Umbilical cord (tissue), 2 donors: ENCODE data around the gene TMEM163. TPM values are rescaled to one million over a fixed set of nuclear protein-coding genes. Genes with fewer than 3 reads are reported as not detected.

ENCODE experiments used
- DNase-seq: peaks from one replicate; pipeline ENCODE4 v3.0.0-alpha.2; 2015; ENCODE audit warnings: low spot score
- total RNA-seq: library from RNA; depleted of rRNA; stranded (reverse); fragments of >200 nt; gene quantifications from one replicate; pipeline ENCODE4 v1.2.3, GENCODE V29; 2014; ENCODE audit warnings: low replicate concordance; ENCODE audit not compliant: insufficient read depth

TMEM163 gene
- total RNA-seq, 1 donor from 2014 or later, result 3.4 TPM

DNA sequence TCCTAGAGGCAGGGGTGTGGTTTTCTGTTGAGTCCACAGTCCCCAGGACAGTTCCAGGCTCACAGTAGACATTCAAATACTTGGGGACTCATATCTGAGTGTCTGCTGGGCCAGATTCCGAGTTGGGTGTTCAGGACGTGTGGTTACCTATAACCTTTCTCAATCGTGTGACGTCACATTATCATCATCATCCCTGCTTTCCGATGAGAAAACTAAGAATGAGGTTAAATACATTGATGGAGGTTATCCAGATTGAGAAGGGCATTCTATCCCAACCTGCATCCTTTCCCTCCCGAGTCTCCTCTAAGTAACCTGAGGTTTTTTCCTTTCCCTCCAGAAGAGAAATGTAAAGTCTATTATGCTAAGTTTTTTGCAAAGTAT is 260.3 kb downstream of the TMEM163 start:
- DNase-seq, result no peak

DNA sequence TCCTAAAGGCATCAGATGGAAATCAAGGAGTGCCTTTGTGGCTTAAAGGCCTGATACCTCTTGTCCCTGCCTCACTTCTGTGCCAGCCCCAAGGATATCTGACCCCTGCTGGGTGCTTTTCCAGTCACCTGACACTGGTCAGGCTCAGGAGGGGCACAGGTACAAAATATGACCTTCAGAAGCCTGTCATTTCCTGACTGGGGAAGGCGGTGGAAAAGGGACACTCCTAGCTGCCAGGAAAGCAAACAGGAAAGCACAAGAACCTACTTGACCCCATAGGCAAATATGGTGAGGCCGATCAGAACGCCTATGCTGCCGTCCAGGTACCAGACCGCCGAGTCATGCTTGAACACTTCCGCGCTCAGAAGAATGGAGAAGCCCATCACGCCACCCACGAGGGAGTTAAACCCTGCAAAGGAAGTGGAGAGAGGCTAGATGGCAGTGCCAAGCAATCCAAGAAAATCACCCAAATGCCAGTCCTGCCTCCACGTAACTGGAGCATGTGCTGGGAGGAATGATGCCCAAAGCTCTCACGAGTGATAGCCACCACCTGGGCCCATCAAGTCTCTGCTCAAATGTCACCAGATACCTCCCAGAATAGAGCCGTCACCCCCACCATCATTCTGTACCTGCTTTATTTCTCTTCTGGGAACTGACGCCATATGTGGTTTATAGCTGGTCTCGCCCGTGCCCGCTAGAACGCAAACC is 260.9 kb downstream of the TMEM163 start:
- DNase-seq, result no peak

DNA sequence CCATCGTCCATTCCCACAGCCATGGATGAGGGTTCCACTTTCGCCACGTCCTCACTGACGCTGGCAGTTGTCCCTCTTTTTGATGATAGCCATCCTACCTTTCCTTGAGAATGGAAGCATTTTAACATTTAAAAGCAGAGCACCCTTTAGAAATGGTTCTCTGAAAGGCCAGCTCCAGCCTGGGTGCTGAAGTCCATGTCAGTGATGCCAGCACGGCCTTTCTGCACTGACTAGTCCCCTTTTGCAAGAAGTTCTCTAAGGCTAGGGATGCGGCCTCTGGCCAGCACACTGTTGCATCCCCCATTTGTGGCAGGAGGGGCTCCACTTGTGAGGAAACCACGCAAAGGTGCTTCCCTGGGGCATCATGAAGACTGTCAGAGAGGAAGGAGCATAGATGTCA is 261.4 kb downstream of the TMEM163 start:
- no peak for DNase-seq

DNA sequence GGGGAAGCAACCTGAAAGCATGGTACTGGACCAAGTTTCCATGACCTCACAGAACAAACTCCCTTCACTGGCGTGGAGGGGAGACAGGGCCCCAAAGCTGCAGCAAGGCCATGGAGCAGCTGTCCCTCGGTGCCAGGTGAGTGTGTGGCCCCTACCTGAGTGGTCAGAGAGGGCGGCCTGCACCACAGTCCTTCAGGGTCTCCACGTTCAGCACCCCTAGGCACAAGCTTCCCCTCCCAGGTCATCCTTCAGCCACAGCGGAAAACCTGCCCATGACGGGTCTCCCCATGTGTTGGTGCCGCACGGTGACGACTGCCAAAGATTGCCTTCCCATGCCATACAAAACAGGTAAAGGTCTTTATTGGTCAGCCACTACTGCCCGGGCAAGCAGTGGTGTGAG is 263.4 kb downstream of the TMEM163 start:
- DNase-seq, result no peak

DNA sequence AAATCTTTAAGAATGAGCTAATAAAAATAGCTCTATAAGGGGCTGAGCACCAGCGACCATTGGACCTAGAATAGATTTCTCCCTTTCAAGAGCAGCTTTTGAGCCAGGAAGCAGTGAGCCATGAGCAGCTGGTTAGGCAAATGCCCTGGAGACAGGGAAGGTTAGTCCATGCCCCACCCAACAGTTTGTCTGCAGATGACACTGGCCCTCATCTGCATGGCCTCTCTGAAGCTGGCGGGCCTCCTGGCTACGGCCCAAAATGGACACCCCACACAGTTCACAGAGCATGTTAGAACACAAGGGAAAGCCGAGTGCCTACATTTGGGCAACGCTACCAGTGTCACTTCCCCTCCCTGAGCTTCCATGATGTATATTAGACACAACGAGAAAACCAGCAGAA is 263.9 kb downstream of the TMEM163 start:
- no peak for DNase-seq

DNA sequence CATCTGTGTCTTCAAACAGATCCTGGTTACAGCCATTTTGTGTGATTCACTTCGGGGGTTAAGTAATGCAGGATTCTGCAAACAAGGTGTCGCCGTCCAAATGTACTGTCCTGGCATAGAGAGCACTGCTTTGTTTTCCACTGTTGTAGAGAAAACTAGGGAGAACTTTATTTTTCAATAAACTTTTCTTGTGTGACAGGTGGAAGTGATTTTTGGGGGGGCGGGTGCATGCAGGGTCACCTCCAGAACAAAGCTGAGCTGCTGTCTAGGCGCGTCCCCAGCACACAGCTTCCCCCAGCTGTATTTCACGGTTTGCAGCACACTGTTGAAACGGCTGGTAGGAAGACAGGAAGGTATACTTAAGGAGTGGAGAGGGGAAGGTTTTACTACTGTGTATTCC is 264.4 kb downstream of the TMEM163 start:
- no peak for DNase-seq

DNA sequence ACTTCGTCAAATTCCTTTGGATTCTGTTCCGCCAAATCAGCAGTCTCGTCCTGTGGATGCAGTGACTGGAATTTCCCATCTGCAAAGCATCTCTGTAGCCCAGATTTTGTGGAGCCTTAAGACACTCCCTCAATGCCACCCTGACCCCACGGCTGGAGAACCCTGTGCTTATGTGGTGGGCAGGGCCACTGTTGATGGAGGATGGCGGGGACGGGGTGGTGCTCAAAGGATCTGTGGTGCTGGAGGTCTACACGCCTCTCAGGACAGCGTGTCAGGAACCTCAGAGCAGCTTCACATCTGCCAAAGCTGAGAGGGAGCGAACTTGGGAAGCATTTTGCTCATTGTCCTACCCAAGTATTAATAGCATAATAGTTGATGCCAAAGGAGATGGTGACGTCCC is 264.8 kb downstream of the TMEM163 start:
- no peak for DNase-seq

DNA sequence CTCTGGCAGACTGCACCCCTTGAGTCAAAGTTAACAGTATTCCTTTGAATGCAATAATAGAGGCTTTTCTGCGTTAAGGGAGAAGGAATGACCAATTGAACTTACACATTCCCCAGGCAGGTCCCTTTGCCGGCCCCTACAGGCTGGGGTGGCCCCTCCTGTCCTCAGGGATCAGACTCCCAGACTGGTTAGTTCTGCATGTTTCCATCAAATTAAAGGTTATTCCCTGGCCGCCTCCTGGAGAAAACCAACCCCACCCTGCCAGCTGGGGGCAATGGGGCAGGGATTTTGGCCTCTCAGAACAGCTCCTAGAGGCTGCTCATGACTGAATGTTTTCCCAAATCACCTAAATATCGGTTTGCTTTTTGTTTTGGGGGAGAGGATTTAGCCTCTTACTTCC is 265.3 kb downstream of the TMEM163 start:
- DNase-seq, result no peak

DNA sequence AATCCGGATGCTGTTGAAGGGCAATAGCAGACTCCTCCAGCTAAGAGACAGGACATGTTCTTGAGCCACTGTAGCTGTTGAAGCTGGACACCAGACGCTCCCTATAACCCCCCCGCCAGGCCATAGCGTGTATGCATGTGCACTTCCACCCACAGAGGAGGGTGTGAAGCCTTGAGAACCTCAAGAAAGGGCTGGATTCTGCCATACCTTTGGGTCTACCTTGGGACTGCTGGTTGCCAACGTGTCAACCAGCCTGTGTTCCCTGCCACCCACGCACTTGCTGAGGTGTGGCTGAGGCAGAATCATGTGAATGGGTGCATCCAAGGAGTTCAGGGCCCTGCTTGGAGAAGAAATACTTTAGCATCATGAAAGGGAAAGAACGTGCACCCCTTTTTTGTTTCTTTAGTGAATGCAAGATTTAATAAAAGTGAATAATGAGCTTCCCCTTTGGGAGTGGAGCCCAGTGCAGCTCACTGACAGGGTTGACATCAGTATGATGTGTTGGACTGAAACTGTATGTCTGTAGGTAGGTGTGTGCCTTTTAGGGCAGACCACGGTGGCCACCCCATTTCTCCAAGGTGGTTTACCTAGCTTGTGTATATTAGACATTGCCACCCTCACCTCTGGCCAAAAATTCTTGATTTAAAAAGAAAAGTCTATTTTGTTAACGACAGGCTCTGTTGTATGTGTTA is 266.6 kb downstream of the TMEM163 start:
- no peak for DNase-seq

DNA sequence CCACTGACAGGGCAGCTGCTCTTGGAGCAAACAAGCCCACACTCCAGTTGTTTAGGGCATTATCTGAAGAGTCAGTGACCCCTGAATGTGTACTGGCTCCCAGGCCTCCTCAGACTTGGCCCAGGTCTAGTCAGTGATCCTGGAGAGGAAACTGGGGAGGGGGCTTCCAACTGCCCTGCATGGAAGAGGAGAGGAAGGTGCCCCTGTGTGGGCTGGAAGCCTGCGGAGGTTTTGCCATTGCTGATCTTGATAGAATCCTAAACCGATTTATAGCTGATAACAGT is 267.5 kb downstream of the TMEM163 start:
- no peak for DNase-seq

DNA sequence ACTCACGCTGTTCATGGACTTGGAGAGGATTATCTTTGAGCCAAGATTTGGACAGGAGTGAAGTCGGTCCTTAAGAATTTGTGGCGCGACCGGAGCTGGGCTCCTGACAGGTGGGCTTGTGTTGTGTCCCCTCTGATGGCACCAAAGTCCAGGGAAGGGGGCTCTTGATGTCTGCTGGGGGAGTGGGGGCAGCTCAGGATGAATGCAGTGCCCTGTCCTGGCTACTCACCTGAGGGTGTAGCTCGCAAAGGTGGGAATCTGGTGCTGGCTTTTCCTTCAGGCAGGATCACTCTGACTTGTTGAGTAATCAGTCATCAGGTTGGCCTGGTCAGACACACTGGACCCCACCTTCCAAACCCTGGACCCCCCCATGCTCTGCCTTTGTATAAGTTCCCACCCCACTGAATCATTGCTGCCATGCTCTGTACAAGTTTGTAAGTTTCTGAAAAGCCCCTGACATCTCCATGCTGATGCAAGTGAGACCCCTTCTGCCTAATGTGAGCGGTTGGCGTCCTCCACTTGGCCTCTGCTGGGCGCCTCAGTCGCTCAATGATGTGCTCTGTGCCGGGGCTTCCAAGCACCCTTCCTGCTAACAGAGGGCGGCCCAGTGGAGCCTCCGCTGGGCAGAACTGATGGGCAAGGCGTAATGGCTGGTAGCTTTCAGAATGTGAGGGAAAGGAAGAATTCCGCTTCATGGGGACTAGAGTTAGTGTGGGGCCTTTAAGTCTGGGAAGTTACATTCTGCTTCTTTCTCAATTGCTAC is 268.9 kb downstream of the TMEM163 start:
- no peak for DNase-seq

DNA sequence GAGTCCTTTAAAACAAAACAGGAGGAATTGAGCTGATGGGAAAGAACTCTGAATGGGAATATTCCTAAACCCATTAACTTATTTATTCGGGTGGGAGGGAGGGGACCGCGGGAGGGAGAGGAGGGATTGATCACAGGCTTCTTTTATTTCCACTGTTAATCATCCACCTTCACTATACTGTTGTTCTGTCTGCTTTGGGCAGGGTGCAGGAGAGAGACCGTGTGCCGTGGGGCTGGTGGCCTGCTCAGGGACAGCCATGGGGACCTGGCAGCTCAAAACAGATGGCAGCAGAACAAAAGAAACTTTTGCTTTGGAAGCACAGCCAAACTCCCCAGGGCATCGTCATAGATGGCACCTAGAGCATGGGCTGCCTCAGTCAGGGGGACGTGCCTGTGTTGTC is 269.6 kb downstream of the TMEM163 start:
- no peak for DNase-seq

DNA sequence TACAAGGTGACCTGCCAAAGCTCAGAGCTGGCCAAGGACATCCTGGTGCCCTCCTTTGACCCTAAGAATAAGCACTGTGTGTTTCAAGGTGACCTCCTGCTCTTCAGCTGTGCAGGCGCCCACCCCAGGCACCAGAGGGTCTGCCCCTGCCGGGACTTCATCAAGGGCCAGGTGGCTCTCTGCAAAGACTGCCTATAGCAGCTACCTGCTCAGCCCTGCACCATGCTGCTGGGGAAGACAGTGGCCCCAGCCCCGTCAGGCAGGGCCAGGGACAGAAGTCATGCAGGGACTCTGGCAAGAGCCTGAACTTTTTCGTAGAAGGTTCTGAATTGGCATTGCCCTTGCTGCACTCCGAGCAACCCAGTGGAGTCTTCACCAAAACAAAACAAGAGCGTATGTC is 270.1 kb downstream of the TMEM163 start:
- no peak for DNase-seq

DNA sequence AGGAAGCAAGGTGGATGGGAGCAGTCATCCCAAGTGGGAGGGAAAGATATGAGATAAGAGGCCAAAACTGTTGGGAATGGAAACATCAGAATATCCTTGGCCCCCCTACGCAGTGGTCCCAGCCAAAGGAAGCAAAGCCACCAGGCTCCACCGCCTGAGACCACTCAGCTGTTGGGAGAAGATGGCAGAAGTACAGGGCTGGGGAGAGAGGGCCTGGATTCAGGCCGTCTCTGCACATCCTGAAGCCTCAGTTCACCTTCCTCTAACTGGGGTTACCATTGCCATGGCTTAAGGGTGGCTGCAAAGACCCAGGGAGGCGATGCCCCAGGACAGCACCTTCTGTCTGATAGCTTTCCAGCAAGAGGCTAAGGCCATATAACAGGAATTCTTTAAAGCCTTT is 271.1 kb downstream of the TMEM163 start:
- no peak for DNase-seq

DNA sequence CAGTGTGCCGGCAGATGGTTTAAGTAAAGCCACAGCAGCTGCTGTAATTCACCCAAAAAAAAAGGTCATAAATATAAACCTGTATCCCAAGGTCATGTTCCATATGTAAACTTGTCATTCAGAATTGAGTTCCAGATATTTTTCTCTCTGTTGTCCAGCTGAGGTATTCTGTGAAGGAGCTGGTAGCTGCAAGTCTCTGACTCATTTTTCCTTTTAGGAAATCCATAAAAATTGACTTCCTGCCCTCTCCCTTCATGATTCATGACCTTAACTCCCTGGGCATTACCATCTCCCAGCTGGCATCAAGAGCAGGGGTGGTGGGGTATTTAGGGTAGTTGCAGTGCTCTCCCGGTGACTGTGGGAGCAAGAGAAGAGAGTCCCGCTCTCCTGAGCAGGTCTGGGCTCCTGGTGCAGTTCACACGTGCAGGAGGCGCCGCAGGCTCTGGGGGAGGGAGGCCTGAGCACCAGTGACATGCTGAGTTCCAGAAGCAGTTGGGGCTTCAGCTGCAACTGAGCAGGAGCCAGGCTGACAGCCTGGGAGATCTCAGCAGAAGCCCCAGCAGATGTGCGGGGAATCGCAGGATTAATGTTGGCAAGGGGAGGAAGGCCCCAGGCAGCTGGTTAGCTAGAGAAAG is 272.3 kb downstream of the TMEM163 start:
- DNase-seq, result peak; percentile 87

DNA sequence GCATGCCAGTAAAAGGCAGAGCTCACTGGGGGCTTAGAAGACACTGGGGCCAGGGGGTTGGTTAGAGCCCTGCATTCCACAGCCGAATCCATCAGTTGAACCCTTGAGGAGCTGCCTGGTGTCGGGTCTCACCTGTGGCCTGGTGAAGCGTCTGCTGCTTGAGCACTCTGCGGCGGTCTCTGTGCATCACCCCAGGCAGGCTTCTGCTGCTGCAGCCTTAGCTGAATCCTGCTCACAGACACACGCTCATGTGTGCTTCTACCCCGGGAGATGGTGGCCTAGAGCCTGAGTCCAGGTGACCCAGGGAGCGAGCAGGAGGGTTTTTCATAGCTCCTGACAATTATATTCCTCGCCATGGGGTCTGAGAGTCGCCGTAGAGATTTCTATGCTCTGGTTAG is 272.8 kb downstream of the TMEM163 start:
- DNase-seq, result no peak

DNA sequence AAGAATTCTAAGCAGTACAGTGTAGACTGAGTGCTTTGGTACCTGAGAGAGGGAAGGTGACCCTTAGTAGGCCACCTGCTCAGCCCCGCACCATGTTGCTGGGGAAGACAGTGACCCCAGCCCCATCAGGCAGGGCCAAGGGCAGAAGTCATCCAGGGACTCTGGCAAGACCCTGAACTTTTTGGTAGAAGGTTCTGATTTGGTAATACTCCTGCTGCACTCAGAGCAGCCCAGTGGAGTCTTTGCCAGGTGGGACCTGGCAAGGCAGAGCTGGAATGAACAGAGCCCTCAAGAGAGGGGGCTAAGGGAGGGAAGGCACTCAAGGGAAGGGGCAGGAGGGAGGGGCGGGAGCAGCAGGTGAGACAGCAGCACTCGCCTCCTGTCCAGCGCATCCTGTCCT is 273.7 kb downstream of the TMEM163 start:
- DNase-seq, result no peak

DNA sequence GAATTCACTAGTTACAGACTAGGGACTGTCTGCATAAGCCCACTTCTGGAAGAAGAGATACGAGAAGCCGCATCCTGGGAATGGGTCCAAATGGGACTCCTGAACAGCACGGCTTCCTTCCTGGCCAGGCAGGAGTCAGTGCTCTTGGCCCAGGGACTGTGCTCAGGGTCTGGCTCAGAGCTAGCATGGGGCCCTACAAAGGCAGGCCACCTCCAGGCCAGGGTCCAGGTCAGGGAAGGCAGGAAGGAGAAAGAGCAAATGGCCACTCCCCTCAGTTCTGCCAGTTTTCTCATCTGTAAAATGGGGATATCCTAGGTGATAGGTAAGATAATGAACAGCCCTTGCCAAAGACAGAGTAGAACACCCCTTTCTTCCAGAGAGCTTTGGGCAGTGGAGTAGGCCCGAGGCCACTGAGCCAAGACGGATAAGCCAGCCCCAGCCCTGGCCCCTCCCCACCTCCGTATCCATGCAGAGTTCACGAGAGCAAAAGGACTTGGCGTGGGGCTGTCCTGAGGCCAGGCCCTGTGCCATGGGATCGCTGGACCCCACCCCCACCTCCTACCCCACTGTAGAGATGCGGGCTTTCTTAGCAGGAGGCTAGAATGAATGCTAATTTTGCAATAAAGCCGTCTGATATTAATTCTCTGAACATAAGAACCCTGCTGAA is 274.9 kb downstream of the TMEM163 start:
- no peak for DNase-seq

DNA sequence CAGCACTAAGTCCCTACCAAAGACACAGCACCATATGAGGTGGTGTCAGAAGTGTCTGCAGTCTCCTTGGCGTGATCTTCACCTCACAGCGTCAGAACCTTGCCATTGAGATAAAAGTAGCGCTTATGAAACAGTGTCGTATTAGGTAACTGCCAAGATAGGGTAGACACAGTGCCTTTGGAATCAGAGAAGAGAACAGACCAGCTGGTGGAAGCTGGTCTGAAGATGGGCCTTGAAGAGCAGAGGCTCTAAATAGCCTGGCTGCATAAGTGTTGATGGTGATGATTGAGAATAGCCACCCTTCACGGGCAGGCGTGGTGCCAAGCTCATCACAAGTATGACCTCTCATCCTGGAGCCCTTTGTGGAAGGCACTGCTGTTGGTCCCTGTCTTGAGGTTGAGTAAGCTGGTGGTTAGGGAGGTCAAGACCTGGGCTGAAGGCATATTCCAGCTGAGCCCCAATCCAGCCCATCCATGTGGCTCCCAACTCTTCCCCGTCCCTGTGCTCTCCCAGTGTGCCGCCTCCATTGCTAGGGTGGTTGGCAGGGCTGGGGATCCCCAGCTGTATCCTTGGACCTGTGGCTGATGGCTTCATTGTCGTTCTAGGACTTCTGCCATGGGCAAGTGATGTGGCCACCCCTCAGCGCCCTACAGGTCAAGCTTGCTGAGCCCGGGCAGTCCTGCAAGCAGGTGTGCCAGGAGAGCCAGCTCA is 277.5 kb downstream of the TMEM163 start:
- no peak for DNase-seq

DNA sequence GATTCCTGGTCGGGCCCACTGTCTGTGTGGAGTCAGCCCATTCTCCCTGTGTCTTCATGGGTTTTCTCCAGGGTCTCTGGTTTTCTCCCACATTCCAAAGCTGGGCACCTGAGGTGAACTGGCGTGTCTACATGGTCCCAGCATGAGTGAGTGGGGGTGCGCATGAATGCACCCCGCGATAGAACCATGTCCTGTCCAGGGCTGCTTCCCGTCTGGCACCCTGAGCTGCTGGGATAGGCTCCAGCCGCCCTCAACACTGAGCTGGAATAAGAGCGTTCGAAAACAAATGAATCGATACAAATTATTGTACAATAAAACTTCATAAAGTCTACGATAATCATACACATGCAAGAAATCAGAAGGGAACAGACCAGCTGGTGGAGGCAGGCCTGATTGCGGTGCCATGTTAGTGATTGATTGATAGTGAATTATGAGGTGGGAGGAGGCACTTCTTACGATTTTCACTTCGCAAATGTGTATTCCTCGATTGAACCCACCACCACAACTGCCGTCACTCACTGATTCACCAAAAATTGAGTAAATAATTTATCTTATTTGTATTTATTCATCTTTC is 278.4 kb downstream of the TMEM163 start:
- DNase-seq, result no peak

DNA sequence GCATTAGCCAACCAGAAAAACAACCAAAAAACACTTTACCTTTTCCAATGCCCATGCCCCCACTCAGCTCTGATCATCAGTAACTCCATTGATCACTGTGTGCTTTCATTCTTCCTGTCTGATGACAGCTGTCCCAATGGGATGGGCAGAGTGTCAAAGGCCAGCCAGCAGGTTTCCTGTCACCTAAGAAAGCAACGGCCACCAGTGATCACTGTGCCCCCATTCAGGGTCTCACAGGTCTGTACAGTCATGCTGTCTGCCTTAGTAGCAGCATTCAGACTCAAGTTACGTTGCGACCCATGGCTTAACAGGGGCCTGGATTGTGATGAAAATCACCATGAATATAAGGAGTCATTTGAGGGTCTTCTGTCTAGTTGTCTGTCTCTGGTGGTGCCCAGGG is 280.4 kb downstream of the TMEM163 start:
- no peak for DNase-seq
